ENCODE data around the gene PNKD. TPM values are rescaled to one million over a fixed set of nuclear protein-coding genes. Genes with fewer than 3 reads are reported as not detected.

PNKD gene
- total RNA-seq, 1 donor from 2014 or later: 40.3 TPM

GRCh38 chr2:218375212-218375611 lies 104.9 kb downstream of the PNKD start:
- Mint-ChIP-seq H3K27ac (ENCODE audit: unreplicated experiment) (no peak overlapping the region), H3K27me3 (ENCODE audit: low read depth) (peaks cover 3% of the 10 kb centered on the region), H3K36me3 (ENCODE audit: low read depth) (no peaks in the 10 kb centered on the region), H3K4me1 (no peaks in the 10 kb centered on the region), H3K9me3 (no peaks in the 10 kb centered on the region), H3K4me3 (no peak overlapping the region)
- no peak for DNase-seq (ENCODE audit: low read depth, low spot score)
- no peak for TF ChIP-seq CTCF (conservative IDR thresholded peaks at IDR 0.05)

GRCh38 chr2:218378053-218378452 lies 107.7 kb downstream of the PNKD start:
- Mint-ChIP-seq H3K4me1 (no peaks in the 10 kb centered on the region), H3K9me3 (no peaks in the 10 kb centered on the region), H3K27me3 (ENCODE audit: low read depth) (peaks cover 7% of the 10 kb centered on the region), H3K4me3 (no peak overlapping the region), H3K27ac (ENCODE audit: unreplicated experiment) (no peak overlapping the region), H3K36me3 (ENCODE audit: low read depth) (no peaks in the 10 kb centered on the region)
- no peak for TF ChIP-seq CTCF (conservative IDR thresholded peaks at IDR 0.05)
- DNase-seq (ENCODE audit: low read depth, low spot score): no peak

- no peaks in the 10 kb centered on the region for H3K36me3 Mint-ChIP-seq (ENCODE audit: low read depth)
- H3K9me3 Mint-ChIP-seq: no peaks in the 10 kb centered on the region
- peaks cover 17% of the 10 kb centered on the region for H3K27me3 Mint-ChIP-seq (ENCODE audit: low read depth)
- no peak within 1 kb of the TSS for H3K27ac Mint-ChIP-seq (ENCODE audit: unreplicated experiment)
- DNase-seq (ENCODE audit: low read depth, low spot score): no peak
- no peak for TF ChIP-seq CTCF (conservative IDR thresholded peaks at IDR 0.05)
- no peak within 1 kb of the TSS for H3K4me3 Mint-ChIP-seq
- H3K4me1 Mint-ChIP-seq: no peaks in the 10 kb centered on the region
Measured at GRCh38 chr2:218381916-218382366, 111.6 kb downstream of the PNKD start, which contains the start of gene SLC11A1. SLC11A1 (plus strand) TSS chr2:218382273; CDS start chr2:218382369, 96 bp downstream.

- Mint-ChIP-seq H3K27me3 (ENCODE audit: low read depth) (peaks cover 23% of the 10 kb centered on the region), H3K4me1 (peaks cover 6% of the 10 kb centered on the region), H3K27ac (ENCODE audit: unreplicated experiment) (no peak overlapping the region), H3K4me3 (no peak overlapping the region), H3K9me3 (no peaks in the 10 kb centered on the region), H3K36me3 (ENCODE audit: low read depth) (no peaks in the 10 kb centered on the region)
- DNase-seq (ENCODE audit: low read depth, low spot score): no peak
- TF ChIP-seq CTCF (conservative IDR thresholded peaks at IDR 0.05): no peak
Measured at GRCh38 chr2:218382785-218383184, 112.5 kb downstream of the PNKD start.

GRCh38 chr2:218383892-218384519 lies 113.7 kb downstream of the PNKD start:
- TF ChIP-seq CTCF (conservative IDR thresholded peaks at IDR 0.05): no peak
- Mint-ChIP-seq H3K4me3 (no peak overlapping the region), H3K9me3 (no peaks in the 10 kb centered on the region)

More at GRCh38 chr2:218383892-218384519, 113.7 kb downstream of the PNKD start:
- H3K4me1 Mint-ChIP-seq: peaks cover 6% of the 10 kb centered on the region
- H3K27ac Mint-ChIP-seq (ENCODE audit: unreplicated experiment): no peak overlapping the region
- peaks cover 21% of the 10 kb centered on the region for H3K27me3 Mint-ChIP-seq (ENCODE audit: low read depth)
- H3K36me3 Mint-ChIP-seq (ENCODE audit: low read depth): no peaks in the 10 kb centered on the region
- no peak for DNase-seq (ENCODE audit: low read depth, low spot score)
